HL-60 (cell line): ENCODE measurements around the gene ALS2CL.

ENCODE experiments used
- GABPA ChIP-seq: IDR thresholded peaks from 2 replicates; pipeline ENCODE4 v1.6.1; 2012; ENCODE audit warnings: low read depth
- POLR2AphosphoS5 ChIP-seq: IDR thresholded peaks from 2 replicates; pipeline ENCODE4 v1.6.1; 2012; ENCODE audit warnings: low read depth
- SPI1 ChIP-seq: IDR thresholded peaks from 2 replicates; pipeline ENCODE4 v1.6.1; 2012; ENCODE audit warnings: low read depth, mild to moderate bottlenecking, borderline replicate concordance
- TF ChIP-seq, protein P1 (sequence below): IDR thresholded peaks from one replicate; pipeline ENCODE4 v1.5.1; 2011; ENCODE audit warnings: low read length, control low read depth, inconsistent platforms; ENCODE audit not compliant: insufficient read depth
- TF ChIP-seq, protein P2 (sequence below): IDR thresholded peaks from 2 replicates; pipeline ENCODE4 v1.6.1; 2012; ENCODE audit warnings: low read depth; ENCODE audit not compliant: insufficient replicate concordance

DNA sequence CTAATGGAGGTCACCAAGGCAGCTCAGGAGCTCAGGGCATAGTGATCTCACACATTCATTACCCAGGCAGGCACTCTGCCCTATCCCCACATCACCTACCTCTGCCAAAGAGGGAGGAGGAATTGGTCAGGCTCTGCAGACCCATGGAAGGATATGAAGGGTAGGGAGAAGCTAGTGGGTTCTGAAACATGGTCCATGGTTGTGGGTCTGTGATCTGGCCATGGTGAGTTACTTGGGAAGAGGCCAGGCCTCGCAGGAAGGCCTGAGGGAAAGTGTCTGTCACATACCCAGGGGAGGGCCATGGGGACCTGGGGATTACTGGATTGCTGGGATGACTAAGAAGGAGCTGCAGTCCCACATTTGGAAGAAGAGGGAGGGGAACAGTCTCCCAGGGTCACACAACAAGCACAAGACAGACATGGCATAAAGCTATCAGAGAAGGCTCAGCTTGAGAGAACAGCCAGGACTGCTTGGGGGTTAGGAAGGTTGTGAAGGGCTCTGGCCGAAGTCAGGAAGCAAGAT, 25.6 kb upstream of the ALS2CL start:
- TF ChIP-seq POLR2AphosphoS5 (no peak), GABPA (no peak), SPI1 (no peak)
- TF ChIP-seq, protein P1, sequence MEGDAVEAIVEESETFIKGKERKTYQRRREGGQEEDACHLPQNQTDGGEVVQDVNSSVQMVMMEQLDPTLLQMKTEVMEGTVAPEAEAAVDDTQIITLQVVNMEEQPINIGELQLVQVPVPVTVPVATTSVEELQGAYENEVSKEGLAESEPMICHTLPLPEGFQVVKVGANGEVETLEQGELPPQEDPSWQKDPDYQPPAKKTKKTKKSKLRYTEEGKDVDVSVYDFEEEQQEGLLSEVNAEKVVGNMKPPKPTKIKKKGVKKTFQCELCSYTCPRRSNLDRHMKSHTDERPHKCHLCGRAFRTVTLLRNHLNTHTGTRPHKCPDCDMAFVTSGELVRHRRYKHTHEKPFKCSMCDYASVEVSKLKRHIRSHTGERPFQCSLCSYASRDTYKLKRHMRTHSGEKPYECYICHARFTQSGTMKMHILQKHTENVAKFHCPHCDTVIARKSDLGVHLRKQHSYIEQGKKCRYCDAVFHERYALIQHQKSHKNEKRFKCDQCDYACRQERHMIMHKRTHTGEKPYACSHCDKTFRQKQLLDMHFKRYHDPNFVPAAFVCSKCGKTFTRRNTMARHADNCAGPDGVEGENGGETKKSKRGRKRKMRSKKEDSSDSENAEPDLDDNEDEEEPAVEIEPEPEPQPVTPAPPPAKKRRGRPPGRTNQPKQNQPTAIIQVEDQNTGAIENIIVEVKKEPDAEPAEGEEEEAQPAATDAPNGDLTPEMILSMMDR = no peak
- TF ChIP-seq, protein P2, sequence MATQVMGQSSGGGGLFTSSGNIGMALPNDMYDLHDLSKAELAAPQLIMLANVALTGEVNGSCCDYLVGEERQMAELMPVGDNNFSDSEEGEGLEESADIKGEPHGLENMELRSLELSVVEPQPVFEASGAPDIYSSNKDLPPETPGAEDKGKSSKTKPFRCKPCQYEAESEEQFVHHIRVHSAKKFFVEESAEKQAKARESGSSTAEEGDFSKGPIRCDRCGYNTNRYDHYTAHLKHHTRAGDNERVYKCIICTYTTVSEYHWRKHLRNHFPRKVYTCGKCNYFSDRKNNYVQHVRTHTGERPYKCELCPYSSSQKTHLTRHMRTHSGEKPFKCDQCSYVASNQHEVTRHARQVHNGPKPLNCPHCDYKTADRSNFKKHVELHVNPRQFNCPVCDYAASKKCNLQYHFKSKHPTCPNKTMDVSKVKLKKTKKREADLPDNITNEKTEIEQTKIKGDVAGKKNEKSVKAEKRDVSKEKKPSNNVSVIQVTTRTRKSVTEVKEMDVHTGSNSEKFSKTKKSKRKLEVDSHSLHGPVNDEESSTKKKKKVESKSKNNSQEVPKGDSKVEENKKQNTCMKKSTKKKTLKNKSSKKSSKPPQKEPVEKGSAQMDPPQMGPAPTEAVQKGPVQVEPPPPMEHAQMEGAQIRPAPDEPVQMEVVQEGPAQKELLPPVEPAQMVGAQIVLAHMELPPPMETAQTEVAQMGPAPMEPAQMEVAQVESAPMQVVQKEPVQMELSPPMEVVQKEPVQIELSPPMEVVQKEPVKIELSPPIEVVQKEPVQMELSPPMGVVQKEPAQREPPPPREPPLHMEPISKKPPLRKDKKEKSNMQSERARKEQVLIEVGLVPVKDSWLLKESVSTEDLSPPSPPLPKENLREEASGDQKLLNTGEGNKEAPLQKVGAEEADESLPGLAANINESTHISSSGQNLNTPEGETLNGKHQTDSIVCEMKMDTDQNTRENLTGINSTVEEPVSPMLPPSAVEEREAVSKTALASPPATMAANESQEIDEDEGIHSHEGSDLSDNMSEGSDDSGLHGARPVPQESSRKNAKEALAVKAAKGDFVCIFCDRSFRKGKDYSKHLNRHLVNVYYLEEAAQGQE = no peak
